ENCODE results near the gene GPRC6A. TPM values are rescaled to one million over a fixed set of nuclear protein-coding genes. Genes with fewer than 3 reads are reported as not detected.
"Not testable (repeated sequence)": the region's sequence is repeated elsewhere in the genome, so short reads cannot be mapped to it uniquely, and the experiment has no call there.

GPRC6A gene
- total RNA-seq, 4 donors from 2014 or later, result 0.35 TPM; not detected in 3

GRCh38 chr6:116840091-116840490, 11.2 kb upstream of the GPRC6A start:
- H3K4me3 ChIP-seq, result no peak overlapping the region
- no peak for DNase-seq
- no peaks in the 10 kb centered on the region for H3K9me3 ChIP-seq
- H3K27me3 ChIP-seq, result no peaks in the 10 kb centered on the region
- TF ChIP-seq CTCF (IDR thresholded peaks at IDR 0.05) (no peak), POLR2A (IDR thresholded peaks at IDR 0.05) (no peak)
- H3K4me1 ChIP-seq, result no peaks in the 10 kb centered on the region
- H3K36me3 ChIP-seq, result no peaks in the 10 kb centered on the region
- H3K27ac ChIP-seq, result no peak overlapping the region
- intact Hi-C loops (cut with DNase I; ENCODE audit: low total_unique reads), result no loop called here

GRCh38 chr6:116836606-116837342, 7.9 kb upstream of the GPRC6A start:
- Histone ChIP-seq H3K9me3 (no peaks in the 10 kb centered on the region), H3K4me3 (no peak overlapping the region), H3K4me1 (no peaks in the 10 kb centered on the region), H3K27ac (no peak overlapping the region), H3K27me3 (no peaks in the 10 kb centered on the region), H3K36me3 (no peaks in the 10 kb centered on the region)
- DNase-seq, result no peak
- no peak for TF ChIP-seq CTCF (IDR thresholded peaks at IDR 0.05)
- TF ChIP-seq POLR2A (IDR thresholded peaks at IDR 0.05), result no peak
- intact Hi-C loops (cut with DNase I; ENCODE audit: low total_unique reads), result no loop called here

- H3K4me3 ChIP-seq; H3K27ac ChIP-seq; H3K27me3 ChIP-seq; H3K36me3 ChIP-seq; H3K4me1 ChIP-seq; intact Hi-C loops (cut with DNase I; ENCODE audit: low total_unique reads); DNase-seq; H3K9me3 ChIP-seq: not testable (repeated sequence)
Observed at GRCh38 chr6:116834526-116834925, 5.6 kb upstream of the GPRC6A start.

GRCh38 chr6:116827561-116828240, 1.2 kb downstream of the GPRC6A start:
- intact Hi-C loops (cut with DNase I; ENCODE audit: low total_unique reads), result no loop called here
- H3K27ac ChIP-seq, result no peak overlapping the region
- no peaks in the 10 kb centered on the region for H3K27me3 ChIP-seq
- H3K36me3 ChIP-seq, result no peaks in the 10 kb centered on the region
- no peaks in the 10 kb centered on the region for H3K4me1 ChIP-seq
- DNase-seq, result no peak
- no peak overlapping the region for H3K4me3 ChIP-seq
- TF ChIP-seq CTCF (IDR thresholded peaks at IDR 0.05), result no peak
- TF ChIP-seq POLR2A (IDR thresholded peaks at IDR 0.05), result no peak
- H3K9me3 ChIP-seq, result no peaks in the 10 kb centered on the region

- H3K27me3 ChIP-seq; H3K4me3 ChIP-seq; DNase-seq; intact Hi-C loops (cut with DNase I; ENCODE audit: low total_unique reads); H3K4me1 ChIP-seq; H3K27ac ChIP-seq; H3K9me3 ChIP-seq; H3K36me3 ChIP-seq: not testable (repeated sequence)
Observed at GRCh38 chr6:116816336-116816735, 12.5 kb downstream of the GPRC6A start.

- Histone ChIP-seq H3K27ac (no peak overlapping the region), H3K4me1 (no peaks in the 10 kb centered on the region), H3K36me3 (no peaks in the 10 kb centered on the region), H3K4me3 (no peak overlapping the region), H3K9me3 (no peaks in the 10 kb centered on the region), H3K27me3 (no peaks in the 10 kb centered on the region)
- TF ChIP-seq POLR2A (IDR thresholded peaks at IDR 0.05) (no peak), CTCF (IDR thresholded peaks at IDR 0.05) (no peak)
- intact Hi-C loops (cut with DNase I; ENCODE audit: low total_unique reads), result no loop called here
- DNase-seq, result no peak
Observed at GRCh38 chr6:116812051-116812650, 16.7 kb downstream of the GPRC6A start.

Measured in uterus (tissue), 4 donors.